Stimulated activated CD8-positive, alpha-beta memory T cell treated with anti-CD3 and anti-CD28 coated beads, Interleukin-2, amount 100 ng/mL, for 1 hour (primary cell): ENCODE measurements around the gene RAPGEF3.
A peak's percentile ranks its signal among the peaks of the same experiment; 100 is the strongest.

Source experiments
- DNase-seq, 2 donors: peaks; one replicate each; pipeline ENCODE4 v3.0.0-alpha.2; 2020; ENCODE audit warnings: low read depth in 2 of 2

Gene RAPGEF3

GRCh38 chr12:47744005-47744651 lies 14.6 kb downstream of the RAPGEF3 start:
- DNase-seq, result peak in 1 of 2 donors; percentile 44

- no peak for DNase-seq
These were observed 15.3 kb downstream of the RAPGEF3 start for GRCh38 chr12:47743311-47743860.

- DNase-seq, result peak; percentile 45 to 46
These were observed 16.3 kb downstream of the RAPGEF3 start for GRCh38 chr12:47742253-47742825.

GRCh38 chr12:47741340-47741703 lies 17.4 kb downstream of the RAPGEF3 start:
- peak; percentile 33 to 45 for DNase-seq

- DNase-seq, result no peak
These were observed 17.9 kb downstream of the RAPGEF3 start for GRCh38 chr12:47740606-47741339.

GRCh38 chr12:47739979-47740378 lies 18.7 kb downstream of the RAPGEF3 start:
- DNase-seq, result no peak

- DNase-seq, result no peak
These were observed 19.4 kb downstream of the RAPGEF3 start for GRCh38 chr12:47739297-47739696.

- no peak for DNase-seq
These were observed 20.6 kb downstream of the RAPGEF3 start for GRCh38 chr12:47737936-47738594.

- DNase-seq, result no peak
These were observed 21.6 kb downstream of the RAPGEF3 start for GRCh38 chr12:47736877-47737676.

GRCh38 chr12:47736216-47736615 lies 22.5 kb downstream of the RAPGEF3 start:
- DNase-seq, result no peak

GRCh38 chr12:47735649-47736048 lies 23.0 kb downstream of the RAPGEF3 start:
- DNase-seq, result no peak

- no peak for DNase-seq
These were observed 23.8 kb downstream of the RAPGEF3 start for GRCh38 chr12:47734725-47735480.

- DNase-seq, result no peak
These were observed 25.5 kb downstream of the RAPGEF3 start for GRCh38 chr12:47733142-47733541.

GRCh38 chr12:47732504-47732903 lies 26.2 kb downstream of the RAPGEF3 start:
- no peak for DNase-seq

- DNase-seq, result no peak
These were observed 27.0 kb downstream of the RAPGEF3 start for GRCh38 chr12:47731723-47732122.

GRCh38 chr12:47730341-47730744 lies 28.3 kb downstream of the RAPGEF3 start:
- DNase-seq, result no peak

- no peak for DNase-seq
These were observed 29.4 kb downstream of the RAPGEF3 start for GRCh38 chr12:47729233-47729632.

GRCh38 chr12:47725893-47726292 lies 32.8 kb downstream of the RAPGEF3 start:
- no peak for DNase-seq

GRCh38 chr12:47725091-47725772 lies 33.4 kb downstream of the RAPGEF3 start, which contains the start of gene ENDOU:
ENDOU (minus strand) TSS chr12:47725490; CDS start chr12:47725413, 77 bp downstream.
- DNase-seq, result no peak
